D721Med (cell line): Measurements from ENCODE around the gene BCAS4.

Experiments
- DNase-seq: peaks from one replicate; pipeline ENCODE4 v3.0.0; 2011; ENCODE audit warnings: low spot score; ENCODE audit not compliant: insufficient read length
- FAIRE-seq: peaks from 2 replicates; lab custom pipeline; 2011; peaks lifted over from hg19 to GRCh38; lab: Jason Lieb, UNC
- TF ChIP-seq, protein P1 (sequence below): IDR thresholded peaks from 2 replicates; pipeline ENCODE4 v1.5.1; 2012; ENCODE audit warnings: mild to moderate bottlenecking, control low read depth; ENCODE audit not compliant: insufficient read depth; ENCODE audit errors: missing control alignments

The BCAS4 gene

DNA sequence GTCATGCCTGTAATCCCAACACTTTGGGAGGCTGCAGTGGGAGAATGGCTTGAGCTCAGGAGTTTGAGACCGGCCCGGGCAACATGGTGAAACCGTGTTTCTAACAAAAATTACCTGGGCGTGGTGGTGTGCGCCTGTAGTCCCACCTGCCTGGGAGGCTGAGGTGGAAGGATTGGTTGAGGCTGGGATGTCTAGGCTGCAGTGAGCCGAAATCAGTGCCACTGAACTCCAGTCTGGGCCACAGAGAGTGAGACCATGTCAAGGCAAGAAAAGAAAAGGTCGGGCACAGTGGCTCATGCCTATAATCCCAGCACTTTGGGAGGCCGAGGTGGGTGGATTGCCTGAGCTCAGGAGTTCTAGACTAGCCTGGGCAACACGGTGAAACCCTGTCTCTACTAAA lies 8.2 kb upstream of the BCAS4 start:
- FAIRE-seq: no peak
- TF ChIP-seq, protein P1, sequence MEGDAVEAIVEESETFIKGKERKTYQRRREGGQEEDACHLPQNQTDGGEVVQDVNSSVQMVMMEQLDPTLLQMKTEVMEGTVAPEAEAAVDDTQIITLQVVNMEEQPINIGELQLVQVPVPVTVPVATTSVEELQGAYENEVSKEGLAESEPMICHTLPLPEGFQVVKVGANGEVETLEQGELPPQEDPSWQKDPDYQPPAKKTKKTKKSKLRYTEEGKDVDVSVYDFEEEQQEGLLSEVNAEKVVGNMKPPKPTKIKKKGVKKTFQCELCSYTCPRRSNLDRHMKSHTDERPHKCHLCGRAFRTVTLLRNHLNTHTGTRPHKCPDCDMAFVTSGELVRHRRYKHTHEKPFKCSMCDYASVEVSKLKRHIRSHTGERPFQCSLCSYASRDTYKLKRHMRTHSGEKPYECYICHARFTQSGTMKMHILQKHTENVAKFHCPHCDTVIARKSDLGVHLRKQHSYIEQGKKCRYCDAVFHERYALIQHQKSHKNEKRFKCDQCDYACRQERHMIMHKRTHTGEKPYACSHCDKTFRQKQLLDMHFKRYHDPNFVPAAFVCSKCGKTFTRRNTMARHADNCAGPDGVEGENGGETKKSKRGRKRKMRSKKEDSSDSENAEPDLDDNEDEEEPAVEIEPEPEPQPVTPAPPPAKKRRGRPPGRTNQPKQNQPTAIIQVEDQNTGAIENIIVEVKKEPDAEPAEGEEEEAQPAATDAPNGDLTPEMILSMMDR: no peak
- DNase-seq: no peak

DNA sequence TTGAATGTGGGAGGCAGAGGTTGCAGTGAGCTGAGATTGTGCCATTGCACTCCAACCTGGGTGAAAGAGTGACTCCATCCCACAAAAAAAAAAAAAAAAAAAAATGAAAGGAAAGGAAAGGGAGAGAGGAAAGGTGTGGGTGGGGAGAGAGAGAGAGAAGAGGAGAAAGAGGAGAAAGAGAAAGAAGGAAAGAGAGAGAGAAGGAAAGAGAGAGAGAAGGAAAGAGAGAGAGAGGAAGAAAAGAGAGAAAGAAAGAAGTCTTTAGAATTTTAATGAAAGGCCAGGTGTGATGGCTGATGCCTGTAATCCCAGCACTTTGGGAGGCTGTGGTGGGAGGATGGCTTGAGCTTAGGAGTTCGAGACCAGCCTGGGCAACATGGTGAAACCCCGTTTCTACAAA lies 7.7 kb upstream of the BCAS4 start:
- no peak for FAIRE-seq
- no peak for DNase-seq
- TF ChIP-seq, protein P1: no peak

DNA sequence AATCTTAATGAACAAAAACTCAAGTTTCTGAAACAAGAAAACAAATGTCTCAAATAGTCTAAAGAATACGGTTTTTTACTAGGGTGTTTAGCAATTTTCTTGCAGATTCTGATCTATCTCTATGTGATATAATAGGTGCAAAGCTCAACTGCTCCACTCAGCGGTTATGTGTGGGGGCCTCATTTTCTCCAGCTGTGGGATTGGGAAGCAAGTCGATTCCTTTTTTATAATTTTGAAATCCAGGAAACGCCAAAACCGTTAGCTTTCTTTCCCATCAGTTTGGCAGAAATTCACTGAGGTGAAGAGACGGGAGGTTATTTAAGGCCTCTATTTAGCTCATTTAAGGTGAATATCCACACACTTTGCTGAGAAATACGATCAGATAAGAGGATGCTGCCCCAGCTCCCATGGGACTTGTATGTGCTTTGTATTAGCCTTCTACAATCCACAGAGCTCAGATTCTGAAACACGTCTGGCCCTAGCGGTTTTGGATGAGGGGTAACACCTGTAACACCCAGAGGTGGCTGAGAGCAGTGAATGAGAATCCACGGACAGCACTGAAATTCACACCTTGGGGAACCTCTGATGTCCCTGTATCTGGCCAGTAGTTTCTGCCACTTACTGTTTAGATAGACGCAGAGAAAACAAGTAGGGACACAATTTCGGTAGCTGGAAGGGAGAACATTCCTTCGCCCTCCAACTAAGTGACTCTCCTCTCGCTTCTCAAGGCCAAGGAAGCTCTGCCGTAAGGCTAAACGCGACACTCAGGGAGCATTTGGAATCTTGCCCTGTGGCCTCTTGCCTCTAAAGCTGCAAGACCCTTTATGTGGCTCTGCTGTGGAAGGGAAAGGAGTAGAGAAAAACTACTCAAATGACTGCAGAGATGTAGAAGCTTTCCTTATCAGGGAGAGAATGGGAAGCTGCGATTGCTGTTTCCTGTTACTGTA lies 6.5 kb upstream of the BCAS4 start:
- TF ChIP-seq, protein P1: peak; percentile 78
- FAIRE-seq (no peak), DNase-seq (no peak)

DNA sequence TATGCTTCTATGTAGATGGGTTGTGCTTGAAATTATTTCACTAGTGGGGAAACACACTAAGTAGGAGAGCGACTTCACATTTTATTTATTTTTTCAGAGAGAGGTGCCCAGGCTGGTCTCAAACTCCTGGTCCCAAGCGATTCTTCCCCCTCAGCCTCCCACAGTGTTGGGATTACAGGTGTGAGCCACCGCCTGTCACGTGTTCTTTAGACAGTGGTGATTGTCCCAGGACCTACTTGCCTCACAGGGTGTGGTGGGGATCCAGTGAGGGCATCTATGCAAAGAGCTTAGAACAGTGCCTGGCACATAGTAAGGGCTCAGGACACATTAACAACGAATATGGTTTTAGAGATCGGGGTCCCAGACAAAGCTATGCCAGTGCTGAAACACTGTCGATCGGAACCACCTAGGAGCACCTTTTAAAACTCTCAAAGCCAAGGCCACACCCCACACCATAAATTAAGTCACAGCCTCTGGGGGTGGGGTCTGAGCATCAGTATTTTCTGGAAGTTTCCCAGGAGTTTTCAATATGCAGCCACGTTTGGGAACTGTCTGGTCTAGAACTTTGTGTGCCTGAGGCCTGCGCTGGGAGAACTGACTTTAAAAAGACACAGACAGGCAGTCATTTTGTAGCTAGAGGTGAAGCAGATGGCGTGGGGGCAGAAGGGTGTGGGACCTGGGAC lies 4.8 kb upstream of the BCAS4 start:
- no peak for DNase-seq
- FAIRE-seq: no peak
- TF ChIP-seq, protein P1: no peak

DNA sequence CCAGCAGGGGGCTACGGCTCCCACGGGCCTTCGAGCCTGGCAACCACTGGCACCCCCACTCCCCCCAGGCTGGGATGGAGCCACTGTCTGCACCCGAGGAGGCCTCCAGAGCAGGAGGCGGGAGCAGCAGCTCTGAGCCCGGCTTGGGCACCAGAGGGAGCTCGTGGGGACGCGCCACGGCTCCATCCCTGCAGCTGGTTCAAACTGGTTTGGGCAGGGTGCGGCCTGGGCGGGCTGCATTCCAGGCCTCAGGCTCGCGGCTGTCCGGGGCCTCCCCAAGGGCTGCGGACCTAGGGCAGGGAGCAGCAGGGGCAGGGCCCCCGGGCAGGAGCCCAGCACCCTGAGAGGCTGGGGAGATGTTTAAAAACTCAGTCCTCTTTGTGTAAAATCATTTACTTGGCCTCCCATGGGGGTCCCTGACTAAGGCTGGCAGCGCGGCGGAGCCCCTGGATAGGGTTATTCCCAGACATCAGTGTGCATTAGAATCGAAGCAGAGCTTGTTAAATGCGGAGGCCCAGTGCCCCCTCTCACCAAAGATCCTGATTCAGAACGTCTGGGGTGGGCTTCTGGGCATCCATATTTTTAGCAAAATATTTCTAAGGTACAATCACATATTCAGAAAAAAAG lies 4.1 kb upstream of the BCAS4 start:
- DNase-seq (peak; percentile 85), FAIRE-seq (no peak)
- TF ChIP-seq, protein P1: peak; percentile 67

DNA sequence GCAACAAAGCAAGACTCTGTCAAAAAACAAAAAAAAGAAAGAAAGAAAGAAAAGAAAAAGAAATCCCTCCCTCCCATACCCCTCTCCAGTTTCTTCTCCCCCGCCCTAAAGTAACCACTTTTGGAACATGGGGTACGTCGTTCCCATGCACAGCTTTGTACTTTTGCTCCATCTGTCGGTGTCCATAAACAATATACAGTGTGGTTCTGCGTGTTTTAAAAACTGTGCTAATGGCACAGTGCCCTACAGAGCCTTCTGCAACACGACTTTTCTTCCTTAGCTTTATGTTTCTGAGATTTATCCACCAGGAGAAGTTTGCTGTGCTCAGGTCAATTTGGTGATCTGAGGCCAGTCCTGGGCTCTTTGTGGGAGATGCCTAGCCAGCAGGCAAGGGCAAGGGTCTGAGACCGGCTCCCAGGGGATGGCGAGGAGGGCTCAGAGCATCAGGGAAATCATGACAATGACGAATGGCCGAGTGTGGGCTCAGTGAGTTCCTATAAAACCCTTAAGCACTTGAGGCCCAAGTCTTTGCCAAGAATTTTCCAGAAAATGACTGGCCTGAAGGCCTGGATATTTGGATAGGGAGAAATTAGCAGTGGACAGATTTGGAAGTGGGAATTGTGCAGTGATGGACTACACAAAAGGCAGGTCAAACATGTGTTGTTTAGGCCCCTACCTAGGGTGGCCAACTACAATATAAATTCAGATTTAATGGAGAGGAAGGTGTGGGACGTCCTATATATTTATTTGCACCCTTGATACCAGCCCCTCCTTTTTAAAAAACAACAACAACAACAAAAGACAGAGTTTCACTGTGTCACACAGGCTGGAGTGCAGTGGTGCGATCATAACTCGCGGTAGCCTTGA lies 1.9 kb upstream of the BCAS4 start:
- FAIRE-seq (no peak), DNase-seq (no peak)
- TF ChIP-seq, protein P1: no peak
